AG09319 (cell line): ENCODE measurements around the gene CNST.

Experiments
- DNase-seq: peaks from one replicate; pipeline ENCODE4 v3.0.0-alpha.2; 2010; ENCODE audit warnings: low read depth; ENCODE audit errors: extremely low read depth
- TF ChIP-seq, protein P1 (sequence below): IDR thresholded peaks from 2 replicates; pipeline ENCODE4 v1.5.1; 2011; ENCODE audit warnings: low read depth, mild to moderate bottlenecking, inconsistent platforms, low read length, moderate library complexity

The CNST gene

DNA sequence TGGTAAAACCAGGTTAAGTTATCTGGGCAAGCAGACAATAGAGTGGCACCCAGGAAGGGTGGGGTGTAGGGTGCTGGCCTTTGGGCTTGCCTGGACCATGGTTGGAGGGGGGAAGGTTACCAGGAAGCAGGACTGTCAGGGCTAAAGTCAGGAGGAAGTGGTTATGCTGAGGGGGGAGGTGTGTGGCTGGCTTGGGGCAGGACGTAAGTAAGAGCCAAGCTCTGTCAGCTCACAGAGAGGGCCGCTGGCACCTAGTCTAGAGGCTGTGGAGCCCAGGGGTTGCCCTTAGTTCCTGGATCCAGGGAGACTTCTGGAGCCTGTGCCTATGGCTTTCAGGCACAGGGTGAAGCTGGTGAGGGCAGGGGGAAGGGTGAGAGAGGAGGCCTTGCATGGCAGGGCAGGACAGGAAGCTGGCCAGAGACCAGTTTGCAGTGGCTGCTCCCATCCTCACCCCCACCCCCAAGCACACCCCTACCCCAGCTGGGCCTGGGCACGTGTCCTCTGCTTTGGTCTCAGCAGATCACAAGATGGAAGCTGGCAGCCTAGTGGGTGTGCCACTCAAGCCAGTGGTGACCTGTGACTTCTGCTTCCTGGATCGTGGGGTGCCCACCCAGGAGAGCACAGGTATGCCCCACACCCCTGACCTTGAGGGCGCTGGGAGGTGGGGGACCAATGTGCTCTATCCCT, 38.7 kb upstream of the CNST start:
- TF ChIP-seq, protein P1, sequence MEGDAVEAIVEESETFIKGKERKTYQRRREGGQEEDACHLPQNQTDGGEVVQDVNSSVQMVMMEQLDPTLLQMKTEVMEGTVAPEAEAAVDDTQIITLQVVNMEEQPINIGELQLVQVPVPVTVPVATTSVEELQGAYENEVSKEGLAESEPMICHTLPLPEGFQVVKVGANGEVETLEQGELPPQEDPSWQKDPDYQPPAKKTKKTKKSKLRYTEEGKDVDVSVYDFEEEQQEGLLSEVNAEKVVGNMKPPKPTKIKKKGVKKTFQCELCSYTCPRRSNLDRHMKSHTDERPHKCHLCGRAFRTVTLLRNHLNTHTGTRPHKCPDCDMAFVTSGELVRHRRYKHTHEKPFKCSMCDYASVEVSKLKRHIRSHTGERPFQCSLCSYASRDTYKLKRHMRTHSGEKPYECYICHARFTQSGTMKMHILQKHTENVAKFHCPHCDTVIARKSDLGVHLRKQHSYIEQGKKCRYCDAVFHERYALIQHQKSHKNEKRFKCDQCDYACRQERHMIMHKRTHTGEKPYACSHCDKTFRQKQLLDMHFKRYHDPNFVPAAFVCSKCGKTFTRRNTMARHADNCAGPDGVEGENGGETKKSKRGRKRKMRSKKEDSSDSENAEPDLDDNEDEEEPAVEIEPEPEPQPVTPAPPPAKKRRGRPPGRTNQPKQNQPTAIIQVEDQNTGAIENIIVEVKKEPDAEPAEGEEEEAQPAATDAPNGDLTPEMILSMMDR, result no peak
- DNase-seq, result no peak

DNA sequence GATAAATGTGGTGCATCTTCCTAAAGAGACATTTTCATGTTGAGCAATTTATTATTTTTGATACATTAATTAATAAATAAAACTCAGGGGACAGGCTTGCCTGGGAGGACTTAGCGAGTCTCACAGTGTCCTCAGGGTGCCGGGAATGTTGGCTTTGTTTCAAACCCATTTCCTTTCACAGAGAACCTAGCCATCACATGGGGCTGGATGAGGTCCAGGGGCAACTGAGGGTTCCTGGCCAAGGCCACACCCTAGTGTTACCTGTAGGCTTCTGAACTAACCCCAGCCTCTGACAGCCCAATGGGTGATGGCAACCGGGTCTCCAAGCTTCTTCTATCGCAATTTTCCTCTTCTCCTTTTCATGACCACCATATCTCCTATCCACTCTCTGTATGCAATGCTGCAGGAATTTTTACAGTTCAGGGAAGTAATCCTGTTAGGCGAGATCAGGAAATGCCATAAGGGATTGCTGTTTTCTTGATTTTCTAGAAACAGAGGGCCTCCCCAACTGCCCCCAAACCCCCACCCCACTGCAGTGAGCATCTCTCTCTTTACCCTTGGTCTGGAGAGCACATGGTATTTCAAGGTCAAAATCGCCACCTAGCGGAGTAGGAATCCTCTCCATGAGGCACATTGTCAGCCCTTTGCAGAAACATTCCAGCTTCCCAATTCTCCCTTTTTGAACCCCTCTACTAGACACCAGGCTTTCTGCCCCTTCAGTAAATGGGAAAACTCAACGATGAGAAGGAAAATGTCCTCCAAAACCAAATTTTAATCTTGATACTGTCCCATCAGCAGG, 37.1 kb upstream of the CNST start:
- no peak for DNase-seq
- TF ChIP-seq, protein P1, result no peak

DNA sequence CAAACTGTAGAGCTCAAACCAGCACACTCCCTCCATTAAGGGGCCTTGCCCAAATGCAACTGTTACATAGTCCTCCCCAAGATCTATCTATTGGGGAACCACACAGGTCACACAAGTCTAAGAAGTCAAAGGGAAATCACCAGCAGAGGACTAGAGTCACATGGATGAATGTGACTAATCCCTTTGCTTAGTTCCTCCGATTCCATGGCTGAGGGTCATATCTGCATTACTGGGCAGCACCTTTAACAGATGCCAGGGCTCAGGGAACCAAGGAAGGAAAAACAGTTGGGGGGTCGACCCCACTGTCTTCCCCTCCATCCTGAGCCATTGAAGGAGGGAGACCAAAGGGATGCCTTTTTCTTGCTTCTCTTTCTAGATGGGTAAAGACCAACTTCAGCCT, 35.8 kb upstream of the CNST start:
- TF ChIP-seq, protein P1, result no peak
- no peak for DNase-seq

DNA sequence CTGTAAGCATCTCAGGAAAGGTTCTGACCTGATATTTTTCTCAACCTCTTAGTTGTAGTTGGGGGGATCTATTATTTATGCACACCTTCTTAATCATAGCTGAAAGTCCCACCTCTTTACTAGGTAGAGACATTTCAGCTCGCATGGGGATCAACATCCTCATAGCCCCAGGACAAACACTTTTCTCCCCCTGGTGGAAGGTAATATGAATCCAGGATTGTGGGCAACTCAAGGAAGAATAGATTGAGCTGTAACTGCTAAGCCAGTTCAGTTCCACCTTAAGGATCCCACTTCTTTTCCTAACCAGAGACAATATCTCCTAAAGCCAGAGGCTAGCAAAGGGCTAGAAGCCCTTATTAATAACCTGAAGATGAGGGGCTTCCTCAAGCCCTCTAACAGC, 33.7 kb upstream of the CNST start:
- TF ChIP-seq, protein P1, result no peak; the same call in 1 of the 2 replicates
- DNase-seq, result no peak

DNA sequence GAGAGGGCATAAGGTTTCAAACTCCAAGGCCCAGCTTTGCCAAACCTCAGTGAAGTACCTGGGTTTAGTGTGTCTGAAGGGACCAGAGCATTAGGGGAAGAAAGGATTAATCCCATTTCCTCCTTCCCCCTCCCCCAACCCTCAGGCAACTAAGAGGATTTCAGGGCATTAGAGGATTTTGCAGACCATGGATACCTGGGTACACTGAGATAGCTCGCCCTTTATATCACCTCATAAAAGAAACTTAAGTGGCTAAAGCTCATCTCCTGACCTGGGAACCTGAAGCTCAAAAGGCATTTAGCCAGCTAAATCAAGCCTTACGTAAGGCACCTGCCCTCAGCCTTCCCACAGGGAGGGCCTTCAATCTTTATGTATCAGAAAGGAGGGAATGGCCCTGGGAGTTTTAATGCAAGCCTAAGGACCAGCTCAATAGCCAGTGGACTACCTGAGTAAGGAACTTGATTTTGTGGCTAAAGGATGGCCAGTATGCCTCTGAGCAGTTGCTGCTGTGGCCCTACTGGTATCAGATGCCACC, 32.8 kb upstream of the CNST start:
- TF ChIP-seq, protein P1, result no peak
- DNase-seq, result no peak

DNA sequence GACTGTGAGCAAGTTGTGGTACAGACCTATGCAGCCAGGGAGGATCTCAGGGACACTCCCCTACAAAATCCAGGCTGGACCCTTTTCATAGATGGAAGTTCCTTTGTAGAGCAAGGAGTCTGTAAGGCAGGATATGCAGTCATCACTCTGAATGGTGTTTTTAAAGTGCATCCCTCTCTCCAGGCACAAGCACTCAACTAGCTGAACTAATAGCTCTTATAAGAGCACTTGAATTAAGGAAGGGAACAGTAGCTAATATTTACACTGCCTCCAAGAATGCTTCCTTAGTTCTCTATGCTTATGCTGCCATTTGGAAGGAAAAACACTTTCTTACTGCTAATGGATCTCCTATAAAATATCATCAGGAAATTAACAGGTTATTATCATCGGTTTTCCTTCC, 32.1 kb upstream of the CNST start:
- no peak for DNase-seq
- TF ChIP-seq, protein P1, result no peak

DNA sequence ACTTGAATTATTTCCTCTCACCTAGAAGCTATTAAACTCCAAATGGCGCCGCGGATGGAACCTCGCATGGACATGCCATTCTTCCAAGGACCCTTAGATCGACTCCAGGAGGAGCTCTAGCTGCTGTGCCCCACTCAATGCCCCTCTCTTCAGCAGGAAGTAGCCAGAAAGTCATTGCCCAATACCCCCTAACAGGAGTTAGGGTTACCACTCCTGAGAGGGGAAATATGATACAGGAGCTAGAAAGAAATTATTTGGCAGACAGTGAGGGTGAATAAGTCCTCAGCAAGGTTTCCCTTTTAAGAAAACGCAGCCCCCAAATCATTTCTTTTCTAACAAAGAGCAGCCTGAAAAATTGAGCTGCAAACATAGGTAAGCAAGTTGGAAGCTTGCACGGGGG, 28.8 kb upstream of the CNST start:
- DNase-seq, result no peak
- TF ChIP-seq, protein P1, result no peak
